ENCODE results near the gene CACNA1C.

CACNA1C gene

DNA sequence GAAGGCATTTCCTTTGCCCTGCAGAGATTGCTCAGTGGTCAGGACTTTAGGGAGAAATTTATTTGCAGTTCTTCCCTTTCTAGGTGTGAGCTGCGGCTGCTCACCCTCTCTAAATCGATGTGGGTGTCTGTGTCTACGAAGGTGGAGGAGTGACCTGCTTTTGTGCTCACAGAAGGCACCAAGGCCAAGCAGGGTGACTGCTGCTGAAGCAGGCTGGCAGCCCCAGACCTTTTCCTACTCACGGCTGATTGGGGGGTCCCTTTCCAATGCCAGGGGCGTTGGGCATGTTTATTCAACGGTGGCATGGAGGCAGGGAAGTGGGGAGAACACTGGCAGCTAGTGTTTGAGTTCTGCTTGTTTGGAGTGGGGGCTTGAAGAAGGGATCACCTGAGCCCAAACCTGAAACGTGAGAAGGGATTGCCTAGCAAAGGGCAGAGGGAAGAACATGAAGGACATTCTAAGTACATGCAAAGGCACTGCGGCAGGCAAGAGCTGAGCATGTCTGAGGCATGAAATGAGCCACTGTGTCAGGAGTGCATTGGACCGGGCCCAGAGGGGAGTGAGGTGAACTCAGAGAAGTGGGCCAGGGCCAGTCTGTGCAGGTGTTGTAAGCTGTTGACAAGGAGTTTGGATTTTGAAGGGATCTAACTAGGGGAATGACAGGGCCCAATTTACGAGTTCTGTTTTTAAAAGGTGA, 56.3 kb downstream of the CACNA1C start:
- in situ Hi-C loops (cut with MboI; ENCODE audit: low sequenced_read_pairs): no loop called here

- in situ Hi-C loops (cut with MboI; ENCODE audit: low sequenced_read_pairs): no loop called here
Measured at GRCh38 chr12:2110127-2110526, 57.3 kb downstream of the CACNA1C start.

DNA sequence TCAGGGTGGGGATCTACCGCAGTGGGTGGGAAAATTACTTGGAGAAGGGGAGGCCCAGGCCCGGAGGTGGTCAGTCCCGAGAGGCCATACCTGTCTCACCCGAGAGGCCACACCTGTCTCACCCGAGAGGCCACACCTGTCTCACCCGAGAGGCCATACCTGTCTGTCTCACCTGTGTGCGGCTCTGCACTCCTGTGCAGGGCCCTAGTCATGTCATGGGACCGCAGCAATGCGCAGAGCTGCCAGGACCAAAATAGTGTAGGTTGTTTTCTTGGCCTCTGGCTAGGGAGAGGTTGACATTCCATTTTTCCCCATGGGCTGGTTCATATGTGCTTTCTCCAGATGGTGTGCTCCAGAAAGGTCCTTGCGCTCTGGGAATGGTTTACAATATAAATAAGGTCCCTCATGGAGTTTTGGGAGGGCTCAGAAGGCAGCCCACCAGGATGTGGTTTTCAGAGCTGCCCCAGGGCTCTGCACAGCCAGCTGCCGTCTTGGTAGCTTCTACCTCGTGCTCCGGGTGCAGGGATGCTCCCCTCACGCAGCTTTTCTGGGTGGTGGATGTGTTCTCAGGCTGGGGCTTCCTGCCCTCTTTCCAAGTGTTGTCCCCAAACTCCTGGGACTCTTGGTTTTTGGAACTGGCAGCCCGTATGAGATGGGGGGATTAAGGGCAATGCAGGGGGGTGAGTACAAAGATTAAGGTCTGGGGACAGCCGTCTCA, 58.2 kb downstream of the CACNA1C start:
- in situ Hi-C loops (cut with MboI; ENCODE audit: low sequenced_read_pairs): no loop called here

DNA sequence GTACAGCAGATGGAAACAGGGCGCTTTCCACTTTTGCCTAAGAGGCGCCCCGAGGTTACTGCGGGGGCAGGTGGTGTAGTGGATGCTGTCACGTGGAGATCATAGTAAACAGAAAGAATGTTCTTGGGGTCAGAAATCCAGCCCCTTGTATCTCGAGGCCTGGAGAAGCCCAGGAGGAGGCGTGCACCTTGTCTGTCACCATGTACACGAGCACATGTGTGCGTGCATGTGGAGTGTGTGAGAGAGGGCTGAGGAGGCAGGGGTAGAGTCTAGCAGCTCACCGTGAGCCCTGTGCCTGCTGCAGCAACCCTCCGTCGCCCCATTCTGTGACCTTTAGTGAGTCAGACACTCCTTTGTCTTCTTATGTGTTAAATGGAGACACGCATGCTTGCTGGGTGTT, 59.0 kb downstream of the CACNA1C start:
- in situ Hi-C loops (cut with MboI; ENCODE audit: low sequenced_read_pairs): no loop called here

DNA sequence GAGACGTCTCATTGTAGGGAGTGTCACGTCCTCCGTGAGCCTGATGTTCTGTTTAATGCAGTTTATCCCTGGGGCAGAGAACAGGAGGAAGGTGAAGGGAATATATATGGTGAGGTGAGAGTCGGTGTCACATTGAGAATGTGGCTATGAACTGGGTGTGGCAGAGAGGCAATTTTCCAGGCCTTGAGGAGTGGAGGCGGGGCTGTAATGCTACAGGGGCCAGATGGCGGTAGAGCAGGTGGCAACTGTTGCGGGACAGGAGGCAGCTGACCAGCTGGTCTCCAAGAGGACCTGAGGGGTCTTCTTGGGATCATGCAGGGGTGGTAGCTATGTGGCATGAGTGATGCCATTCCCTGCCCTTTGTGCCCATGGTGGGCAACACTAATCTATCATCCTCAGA, 59.6 kb downstream of the CACNA1C start:
- in situ Hi-C loops (cut with MboI; ENCODE audit: low sequenced_read_pairs): no loop called here

- in situ Hi-C loops (cut with MboI; ENCODE audit: low sequenced_read_pairs): no loop called here
Measured at GRCh38 chr12:2113119-2113912, 60.5 kb downstream of the CACNA1C start.

DNA sequence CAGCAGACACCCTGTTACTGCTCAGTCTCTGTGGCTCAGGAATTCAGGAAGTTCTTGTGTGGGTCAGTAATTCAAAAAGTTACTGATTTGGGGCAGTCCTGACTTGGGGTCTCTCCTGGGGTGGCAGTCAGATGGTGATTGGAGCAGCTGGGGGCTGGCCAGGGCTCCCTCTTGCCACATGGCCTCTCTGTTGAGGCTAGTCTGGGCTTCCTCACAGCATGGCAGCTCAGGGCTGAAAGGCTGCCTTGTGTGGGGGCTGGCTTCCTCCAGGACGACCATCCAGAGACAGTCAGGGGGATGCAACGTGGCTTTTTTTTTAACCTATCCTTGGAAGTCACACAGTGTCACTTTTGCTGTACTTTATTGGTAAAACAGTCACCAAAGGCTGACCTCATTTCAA, 61.3 kb downstream of the CACNA1C start:
- in situ Hi-C loops (cut with MboI; ENCODE audit: low sequenced_read_pairs): no loop called here

DNA sequence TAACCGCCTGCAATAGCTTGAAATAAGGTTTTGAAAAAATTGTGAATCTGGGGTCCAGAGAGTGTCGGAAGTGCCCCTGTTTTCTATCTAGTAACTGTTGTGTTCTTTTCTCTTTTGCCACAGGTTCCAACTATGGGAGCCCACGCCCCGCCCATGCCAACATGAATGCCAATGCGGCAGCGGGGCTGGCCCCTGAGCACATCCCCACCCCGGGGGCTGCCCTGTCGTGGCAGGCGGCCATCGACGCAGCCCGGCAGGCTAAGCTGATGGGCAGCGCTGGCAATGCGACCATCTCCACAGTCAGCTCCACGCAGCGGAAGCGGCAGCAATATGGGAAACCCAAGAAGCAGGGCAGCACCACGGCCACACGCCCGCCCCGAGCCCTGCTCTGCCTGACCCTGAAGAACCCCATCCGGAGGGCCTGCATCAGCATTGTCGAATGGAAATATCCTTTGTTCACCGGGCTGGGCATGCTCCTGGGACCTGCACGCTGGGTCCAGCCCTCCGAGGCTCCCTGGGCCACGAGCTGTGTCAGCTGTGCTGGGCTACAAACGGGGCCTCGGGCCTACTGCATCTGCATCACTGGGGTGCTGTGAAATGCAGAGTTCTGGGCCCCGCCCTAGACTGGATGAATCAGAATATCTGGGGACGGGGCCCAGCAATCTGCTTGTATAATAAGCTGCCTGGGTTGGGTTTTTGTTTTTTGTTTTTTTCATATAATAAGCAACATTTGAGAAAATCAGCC, 62.5 kb downstream of the CACNA1C start:
- in situ Hi-C loops (cut with MboI; ENCODE audit: low sequenced_read_pairs): no loop called here

- in situ Hi-C loops (cut with MboI; ENCODE audit: low sequenced_read_pairs): no loop called here
Measured at GRCh38 chr12:2117541-2117940, 64.8 kb downstream of the CACNA1C start.

- in situ Hi-C loops (cut with MboI; ENCODE audit: low sequenced_read_pairs): no loop called here
Measured at GRCh38 chr12:2118061-2118460, 65.3 kb downstream of the CACNA1C start.

- in situ Hi-C loops (cut with MboI; ENCODE audit: low sequenced_read_pairs): no loop called here
Measured at GRCh38 chr12:2118481-2119255, 65.9 kb downstream of the CACNA1C start.

DNA sequence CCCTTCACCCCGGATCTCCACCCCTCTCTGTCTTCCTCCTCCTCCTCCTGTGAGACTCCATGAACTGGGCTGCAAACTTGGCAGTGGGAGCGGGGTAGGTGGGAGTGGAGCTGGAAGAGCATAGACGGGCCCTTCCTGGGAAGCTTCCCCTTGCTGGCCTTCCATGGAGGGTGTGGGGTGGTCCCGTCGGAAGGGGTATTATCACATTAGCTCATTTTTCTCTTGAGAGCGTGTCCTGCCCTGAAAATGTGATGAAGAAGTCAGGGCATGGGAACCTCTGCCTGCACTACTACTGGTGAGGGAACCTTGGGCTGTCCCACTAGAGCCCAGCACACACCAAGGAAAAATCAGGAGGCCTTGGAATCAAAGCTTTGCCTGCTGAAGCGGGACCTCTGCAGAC, 66.5 kb downstream of the CACNA1C start:
- in situ Hi-C loops (cut with MboI; ENCODE audit: low sequenced_read_pairs): no loop called here

DNA sequence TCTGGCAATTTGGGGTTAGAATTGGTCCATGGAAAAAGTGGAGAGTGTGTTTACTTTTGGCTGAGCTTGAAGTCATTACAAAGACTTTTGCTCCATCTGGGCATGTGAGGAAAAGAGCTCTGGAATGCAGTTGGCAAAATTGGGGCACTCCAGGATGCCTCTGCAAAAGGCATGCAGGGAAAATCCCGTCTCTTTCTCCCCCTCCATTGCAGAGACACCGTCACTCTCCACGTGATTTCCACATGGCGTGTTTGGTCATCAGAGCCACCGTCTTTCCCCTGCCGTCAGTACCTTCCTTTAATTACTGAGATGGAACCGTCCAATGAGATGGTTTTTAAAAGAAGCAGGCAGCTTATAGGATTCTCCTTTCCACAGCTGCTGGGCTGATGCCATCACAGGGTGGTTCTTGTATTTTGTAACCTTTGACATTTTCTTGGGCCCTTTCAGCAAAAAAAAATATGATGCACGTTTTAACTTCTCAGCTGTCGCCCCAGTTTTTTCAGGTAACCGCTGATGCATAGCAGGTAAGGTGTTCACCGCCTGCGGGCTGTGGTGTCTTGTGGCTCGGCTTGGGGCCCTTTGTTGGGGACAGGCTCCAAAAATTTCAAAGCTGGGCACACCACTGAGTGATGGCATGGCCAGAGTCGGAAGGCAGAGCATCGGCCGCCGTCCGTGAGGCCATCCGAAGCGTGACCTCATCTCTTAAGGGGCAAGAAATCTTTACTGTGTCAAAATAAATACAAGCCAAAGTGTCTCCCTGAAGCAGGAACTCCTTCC, 68.4 kb downstream of the CACNA1C start:
- in situ Hi-C loops (cut with MboI; ENCODE audit: low sequenced_read_pairs): no loop called here

- in situ Hi-C loops (cut with MboI; ENCODE audit: low sequenced_read_pairs): no loop called here
Measured at GRCh38 chr12:2124466-2125023, 71.8 kb downstream of the CACNA1C start.

- in situ Hi-C loops (cut with MboI; ENCODE audit: low sequenced_read_pairs): no loop called here
Measured at GRCh38 chr12:2125651-2126522, 73.1 kb downstream of the CACNA1C start.

DNA sequence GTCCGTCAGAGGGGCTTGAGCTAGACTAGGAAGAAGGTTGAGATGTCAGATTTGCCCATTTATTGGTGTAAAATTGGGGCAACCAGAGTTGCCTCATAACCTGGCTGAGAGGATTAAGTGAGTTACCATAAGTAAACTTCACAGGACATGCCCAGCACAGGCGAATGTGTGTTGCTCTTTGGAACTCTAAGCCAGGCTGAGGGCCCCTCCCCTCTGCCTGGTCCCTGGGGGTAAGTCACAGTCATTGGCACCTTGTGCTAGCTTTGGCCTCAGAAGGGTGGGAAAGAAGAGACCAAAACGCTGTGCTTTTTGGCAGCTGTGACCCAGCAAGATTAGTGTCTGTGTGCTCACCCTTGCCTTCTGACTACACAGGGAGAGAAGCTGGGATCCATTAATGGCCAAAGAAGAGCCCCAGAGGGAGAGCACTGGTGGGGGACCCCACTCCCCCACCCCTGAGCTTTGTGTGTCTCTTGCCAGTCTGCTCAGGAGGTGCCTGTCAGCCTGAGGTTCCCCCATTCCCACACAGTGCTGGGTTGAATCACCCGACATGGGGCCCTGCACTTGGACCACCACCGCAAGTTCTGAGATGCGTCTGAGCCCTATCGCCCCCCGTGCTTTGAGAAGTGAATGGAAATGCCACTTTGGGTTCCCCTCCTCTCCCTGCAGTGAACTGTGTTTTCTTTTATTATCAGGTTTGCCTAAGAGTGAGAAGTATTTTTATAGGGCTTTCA, 74.1 kb downstream of the CACNA1C start:
- in situ Hi-C loops (cut with MboI; ENCODE audit: low sequenced_read_pairs): no loop called here

DNA sequence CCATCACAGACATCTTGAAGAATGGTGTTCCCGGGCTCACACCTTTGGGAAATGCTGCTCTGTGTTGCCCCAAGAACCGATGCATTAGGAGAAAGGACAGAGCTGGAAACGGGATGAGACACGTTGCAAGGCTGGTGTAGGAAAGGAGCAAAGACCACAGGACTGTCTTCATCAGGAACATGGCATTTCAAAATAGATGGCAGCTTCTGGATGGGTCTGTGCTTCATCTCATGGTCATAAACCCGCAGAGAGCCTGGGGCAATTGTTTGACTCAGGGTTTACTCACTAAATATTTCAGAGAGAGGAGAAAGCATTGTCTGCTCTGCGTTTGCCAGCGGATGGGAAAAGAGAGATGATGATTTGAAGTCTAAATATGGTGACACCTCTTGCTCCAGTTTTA, 76.3 kb downstream of the CACNA1C start:
- in situ Hi-C loops (cut with MboI; ENCODE audit: low sequenced_read_pairs): no loop called here

Data from HL-60/S4 treated with phorbol 12-myristate 13-acetate at 8.2 ng/mL for 4 days and 3 days (cell line).